GM12875 (cell line): Measurements from ENCODE around the gene MUC20.

Experiments used
- H3K4me3 ChIP-seq: one replicate; pipeline ENCODE4 v1.5.1; 2011; ENCODE audit warnings: low read depth, low read length, control low read depth
- TF ChIP-seq, protein P1 (sequence below): IDR thresholded peaks from 2 replicates; pipeline ENCODE4 v1.5.1; 2011; ENCODE audit warnings: low read depth, mild to moderate bottlenecking, control low read depth, inconsistent platforms, low read length, moderate library complexity, borderline replicate concordance; ENCODE audit not compliant: insufficient read depth

MUC20 gene

DNA sequence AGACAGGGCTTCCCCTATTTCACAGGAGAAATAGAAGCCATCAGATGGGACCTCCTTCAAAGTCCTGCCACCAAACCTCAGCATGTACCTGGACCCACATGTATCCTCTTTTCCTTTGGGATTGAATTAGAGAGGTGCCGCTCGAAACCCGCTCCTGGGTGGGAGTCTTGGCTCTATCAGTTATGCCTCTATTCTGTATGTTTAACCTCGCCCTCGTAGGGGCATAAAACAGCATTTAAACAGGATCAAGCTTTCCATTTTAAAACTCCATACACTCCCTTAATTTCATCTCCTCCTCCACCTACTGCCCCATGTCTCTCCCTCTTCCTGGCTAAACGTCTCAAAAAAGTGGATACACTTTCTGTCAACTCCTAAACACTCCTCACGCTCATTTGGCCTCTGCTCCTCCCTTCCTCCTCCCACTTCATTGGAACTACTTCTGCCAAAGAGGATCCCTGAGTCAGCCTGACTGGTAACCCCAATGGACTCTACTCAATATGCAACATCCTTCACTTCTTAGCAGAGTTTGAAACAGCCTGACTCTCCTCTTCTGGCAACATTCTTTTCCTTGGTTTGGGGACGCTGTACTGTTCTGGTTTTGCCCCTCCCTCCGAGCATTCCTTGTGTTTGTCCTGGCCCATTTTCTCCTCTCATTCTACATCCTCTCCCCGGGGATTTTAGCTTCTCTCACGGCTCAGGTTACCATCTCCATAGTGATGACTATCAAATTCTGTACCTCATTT, 23.0 kb upstream of the MUC20 start:
- TF ChIP-seq, protein P1, sequence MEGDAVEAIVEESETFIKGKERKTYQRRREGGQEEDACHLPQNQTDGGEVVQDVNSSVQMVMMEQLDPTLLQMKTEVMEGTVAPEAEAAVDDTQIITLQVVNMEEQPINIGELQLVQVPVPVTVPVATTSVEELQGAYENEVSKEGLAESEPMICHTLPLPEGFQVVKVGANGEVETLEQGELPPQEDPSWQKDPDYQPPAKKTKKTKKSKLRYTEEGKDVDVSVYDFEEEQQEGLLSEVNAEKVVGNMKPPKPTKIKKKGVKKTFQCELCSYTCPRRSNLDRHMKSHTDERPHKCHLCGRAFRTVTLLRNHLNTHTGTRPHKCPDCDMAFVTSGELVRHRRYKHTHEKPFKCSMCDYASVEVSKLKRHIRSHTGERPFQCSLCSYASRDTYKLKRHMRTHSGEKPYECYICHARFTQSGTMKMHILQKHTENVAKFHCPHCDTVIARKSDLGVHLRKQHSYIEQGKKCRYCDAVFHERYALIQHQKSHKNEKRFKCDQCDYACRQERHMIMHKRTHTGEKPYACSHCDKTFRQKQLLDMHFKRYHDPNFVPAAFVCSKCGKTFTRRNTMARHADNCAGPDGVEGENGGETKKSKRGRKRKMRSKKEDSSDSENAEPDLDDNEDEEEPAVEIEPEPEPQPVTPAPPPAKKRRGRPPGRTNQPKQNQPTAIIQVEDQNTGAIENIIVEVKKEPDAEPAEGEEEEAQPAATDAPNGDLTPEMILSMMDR = no peak
- H3K4me3 ChIP-seq = no peak overlapping the region

DNA sequence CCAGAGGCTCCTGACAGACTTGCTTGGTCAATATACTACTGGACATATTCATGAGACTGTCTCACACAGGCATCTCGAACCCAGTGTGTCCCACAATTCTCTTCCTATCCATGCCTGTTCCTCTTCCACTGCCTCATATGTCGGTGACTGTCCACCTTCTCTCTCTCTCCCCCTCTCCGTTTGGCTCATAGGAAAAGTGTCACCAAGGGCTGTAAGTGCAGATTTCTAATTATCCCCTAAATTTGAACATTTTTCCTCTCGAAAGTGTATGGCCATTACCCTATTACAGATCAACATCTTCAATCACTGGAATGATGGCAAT, 22.5 kb upstream of the MUC20 start:
- no peak overlapping the region for H3K4me3 ChIP-seq
- TF ChIP-seq, protein P1 = no peak

DNA sequence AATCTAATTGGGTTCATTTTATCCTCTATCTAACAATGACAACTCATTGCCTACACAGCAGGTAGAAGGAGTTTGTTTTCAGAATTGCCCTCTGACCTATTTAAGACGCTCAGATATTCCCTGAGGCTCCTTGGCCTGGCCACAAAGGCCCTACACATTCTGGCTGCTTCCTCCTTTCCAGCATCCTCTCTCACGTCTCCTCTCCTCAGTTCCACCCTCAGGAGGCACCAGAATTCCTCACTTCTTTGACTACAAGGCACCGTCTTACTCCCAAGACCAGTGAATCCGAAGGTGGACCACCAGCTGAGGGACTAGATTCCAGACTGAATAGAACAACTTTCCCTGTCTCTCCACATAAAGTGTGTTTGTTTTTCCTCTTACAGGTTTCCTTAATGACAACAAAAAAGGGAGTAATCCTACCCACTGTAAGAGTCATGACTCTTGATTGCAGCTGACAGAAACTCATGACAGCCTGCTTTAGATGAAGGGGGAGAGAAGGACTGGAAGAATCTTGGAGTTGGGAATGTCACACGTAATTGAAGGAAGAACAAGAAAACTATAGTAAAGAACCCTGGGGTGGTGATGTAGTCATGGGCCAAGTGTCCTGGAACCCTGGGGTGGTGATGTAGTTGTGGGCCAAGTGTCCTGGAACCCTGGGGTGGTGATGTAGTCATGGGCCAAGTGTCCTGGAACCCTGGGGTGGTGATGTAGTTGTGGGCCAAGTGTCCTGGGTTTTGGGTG, 22.0 kb upstream of the MUC20 start:
- TF ChIP-seq, protein P1 = no peak
- H3K4me3 ChIP-seq = no peak overlapping the region

DNA sequence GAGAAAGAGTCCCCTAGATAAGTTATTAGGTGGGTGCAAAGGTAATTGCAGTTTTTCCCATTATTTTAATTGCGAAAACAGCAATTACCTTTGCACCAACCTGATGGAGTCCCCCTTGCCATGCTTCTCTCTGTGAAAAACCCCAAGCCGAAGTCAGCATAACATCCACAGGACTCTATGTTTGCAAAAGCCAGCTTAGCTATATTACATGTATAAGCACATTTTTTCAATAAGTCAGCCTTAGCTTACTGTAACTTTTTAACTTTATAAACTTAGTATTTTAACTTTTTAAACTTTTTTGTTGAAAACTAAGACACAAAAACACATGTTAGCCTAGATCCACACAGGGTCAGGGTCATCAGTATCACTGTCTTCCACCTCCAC, 21.4 kb upstream of the MUC20 start:
- TF ChIP-seq, protein P1 = no peak
- no peak overlapping the region for H3K4me3 ChIP-seq

DNA sequence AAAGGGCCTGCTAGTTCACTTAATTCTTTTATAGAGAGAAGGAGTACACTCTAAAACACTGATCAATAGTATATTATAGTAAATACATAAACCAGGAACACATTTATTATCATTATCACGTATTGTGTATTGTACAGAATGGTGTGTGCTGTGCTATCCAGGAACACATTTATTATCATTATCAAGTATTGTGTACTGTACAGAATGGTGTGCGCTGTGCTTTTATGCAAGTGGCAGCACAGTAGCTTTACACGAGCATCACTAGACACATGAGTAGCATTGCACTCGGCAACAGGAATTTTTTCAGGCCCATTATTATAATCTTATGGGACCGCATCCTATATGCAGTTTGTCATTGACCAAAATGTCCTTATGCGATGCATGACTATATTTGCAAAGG, 20.9 kb upstream of the MUC20 start:
- TF ChIP-seq, protein P1 = no peak
- no peak overlapping the region for H3K4me3 ChIP-seq

DNA sequence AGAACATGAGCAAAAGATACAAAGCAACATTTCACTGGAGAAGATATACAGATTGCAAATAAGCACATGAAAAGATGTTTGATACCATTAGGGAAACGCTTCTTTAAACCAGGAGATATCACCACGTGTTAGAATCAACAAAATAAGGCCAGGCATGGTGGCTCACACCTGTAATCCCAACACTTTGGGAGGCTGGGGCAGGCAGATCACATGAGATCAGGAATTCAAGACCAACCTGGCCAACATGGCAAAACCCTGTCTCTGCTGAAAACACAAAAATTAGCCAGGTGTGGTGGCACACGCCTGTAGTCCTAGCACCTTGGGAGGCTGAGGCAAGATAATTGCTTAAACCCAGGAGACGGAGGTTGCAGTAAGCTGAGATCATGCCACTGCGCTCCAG, 20.5 kb upstream of the MUC20 start:
- TF ChIP-seq, protein P1 = no peak
- no peak overlapping the region for H3K4me3 ChIP-seq
